Left kidney (tissue), 2 donors: Measurements from ENCODE around the gene EIF4EBP2. TPM values are rescaled to one million over a fixed set of nuclear protein-coding genes. Genes with fewer than 3 reads are reported as not detected.
A peak's percentile ranks its signal among the peaks of the same experiment; 100 is the strongest.

Experiments
- DNase-seq: peaks from one replicate; pipeline ENCODE4 v3.0.0-alpha.2; 2013
- polyA plus RNA-seq: library from polyadenylated mRNA; unstranded; fragments of 120-200 nt; gene quantifications from one replicate; pipeline ENCODE4 v1.2.1, GENCODE V29; 2013; ENCODE audit not compliant: insufficient read length

EIF4EBP2 gene
- polyA plus RNA-seq, 1 donor = 101 TPM

DNA sequence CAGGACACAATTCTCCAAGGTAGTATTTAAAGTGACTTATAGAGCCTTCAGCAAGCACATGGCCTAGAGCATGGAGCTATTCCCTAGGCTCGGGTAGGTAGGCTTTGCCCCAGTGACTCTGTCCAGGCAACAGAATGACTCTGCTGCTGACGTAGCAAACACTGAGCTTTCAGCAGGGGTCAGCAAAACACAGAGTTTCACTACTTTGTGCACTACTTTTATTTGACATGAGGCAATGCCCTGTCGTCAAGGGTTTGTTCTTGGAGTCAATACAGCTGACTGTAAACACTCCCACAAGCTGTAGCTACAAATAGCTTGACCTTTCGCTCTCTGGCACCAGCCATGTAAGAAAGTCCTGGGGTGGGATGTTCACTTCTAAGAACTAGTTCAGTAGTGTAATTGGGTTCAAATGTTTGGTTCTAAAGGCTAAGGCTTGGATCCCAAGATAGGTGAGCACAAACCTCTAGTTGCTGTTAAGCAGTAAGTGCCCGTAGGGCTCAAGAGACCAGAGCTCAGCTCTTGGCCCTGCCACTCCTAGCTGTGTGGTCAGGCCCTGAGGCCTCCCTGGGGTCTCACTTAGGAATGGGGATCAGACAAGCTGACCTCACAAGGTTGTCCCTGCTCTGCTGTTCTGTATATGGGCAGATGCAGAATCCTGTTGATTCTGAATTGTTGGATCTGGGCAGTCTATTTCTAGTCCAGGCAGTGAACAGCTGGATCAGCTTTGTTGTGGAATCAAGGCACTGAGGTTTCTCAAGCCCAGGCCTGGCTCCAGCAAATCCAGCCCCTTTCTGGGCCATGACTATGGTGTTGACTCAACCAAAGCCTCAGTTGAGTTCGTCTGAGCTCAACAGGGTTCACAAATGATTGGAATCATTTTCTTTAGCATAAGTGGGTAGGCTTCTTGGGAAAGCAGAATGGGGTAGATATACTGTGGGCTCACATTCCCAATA lies 26.8 kb downstream of the EIF4EBP2 start:
- DNase-seq = peak; percentile 51

DNA sequence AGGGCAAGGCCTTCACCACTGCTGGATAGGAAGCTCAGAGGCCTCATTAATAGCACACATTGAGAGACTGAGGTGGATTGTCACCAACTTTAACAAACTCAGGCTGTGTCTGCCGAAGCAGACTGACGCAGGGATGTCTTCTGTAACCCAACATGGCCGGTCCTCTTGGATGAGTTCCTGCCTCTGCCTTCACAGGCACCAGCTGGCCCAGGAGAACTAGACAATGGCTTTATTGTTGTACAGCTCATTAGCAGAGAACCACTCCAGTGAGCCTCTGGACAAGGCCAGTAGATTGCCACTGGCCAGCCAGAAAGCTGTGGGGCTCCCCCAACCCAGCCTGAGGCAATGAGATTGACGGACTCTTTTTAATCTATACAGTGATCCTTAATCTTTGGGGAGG lies 28.2 kb downstream of the EIF4EBP2 start:
- no peak for DNase-seq

DNA sequence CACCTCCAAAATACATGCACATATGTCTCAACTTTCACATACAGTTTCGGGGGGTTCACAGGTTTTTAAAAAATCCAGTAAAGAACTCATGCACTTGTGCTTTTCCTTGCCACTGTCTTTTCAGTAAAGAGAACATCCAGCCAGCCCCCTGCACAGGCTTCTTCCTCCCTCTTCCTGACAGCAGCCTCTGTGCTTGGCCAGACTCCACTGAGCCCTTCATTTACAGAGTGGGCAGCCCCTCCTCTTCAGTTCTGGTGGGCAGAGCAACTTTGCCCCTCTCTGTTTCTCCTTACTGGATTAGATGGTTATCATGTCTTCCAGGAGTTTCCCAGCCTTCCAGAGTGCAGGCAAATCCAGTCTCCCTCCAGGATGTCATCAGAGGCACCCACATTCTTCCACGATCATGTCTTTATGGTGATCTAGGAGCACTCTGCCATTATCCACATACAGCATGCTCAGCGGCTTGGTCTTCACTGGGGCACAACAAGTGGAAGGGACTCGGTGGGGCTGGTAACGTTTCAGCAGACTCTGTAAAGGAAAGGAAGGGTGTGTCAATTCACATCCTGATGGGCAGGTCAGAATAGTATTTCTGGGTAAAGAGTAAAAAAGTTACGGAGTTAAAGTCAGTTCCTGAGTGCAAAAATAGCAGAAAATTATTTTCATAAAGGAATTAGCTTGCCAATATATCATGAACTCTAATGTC lies 28.8 kb downstream of the EIF4EBP2 start:
- no peak for DNase-seq

DNA sequence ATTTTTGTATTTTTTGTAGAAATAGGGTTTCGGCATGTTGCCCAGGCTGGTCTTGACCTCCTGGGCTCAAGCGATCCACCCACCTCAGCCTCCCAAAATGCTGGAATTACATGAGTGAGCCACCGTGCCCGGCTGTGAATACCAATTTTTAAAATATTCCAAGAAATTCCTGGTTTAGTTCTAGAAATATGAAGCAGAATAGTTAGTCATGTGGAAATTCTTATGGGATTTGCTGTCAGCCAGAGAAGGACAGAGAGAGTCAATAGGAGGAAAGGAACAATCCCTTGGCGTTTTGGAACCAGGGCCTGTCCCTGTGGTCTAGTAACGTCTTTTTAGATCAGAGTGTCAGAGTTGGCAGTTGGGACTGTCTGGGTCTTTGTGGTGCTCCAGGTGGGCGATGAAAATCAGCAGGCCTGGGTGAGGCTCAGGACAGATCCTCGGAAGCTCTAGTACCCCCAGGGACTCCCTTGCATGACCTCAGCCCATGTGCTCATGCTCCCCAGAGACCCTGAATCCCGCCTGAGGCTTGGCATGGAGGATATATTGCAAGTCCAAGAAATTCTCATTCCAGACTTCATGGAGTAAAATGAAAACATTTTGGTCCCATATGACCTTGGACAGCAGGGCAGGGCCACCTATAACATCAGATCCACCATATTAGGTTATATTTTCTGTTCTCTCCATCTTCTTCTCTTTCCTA lies 29.8 kb downstream of the EIF4EBP2 start:
- no peak for DNase-seq

DNA sequence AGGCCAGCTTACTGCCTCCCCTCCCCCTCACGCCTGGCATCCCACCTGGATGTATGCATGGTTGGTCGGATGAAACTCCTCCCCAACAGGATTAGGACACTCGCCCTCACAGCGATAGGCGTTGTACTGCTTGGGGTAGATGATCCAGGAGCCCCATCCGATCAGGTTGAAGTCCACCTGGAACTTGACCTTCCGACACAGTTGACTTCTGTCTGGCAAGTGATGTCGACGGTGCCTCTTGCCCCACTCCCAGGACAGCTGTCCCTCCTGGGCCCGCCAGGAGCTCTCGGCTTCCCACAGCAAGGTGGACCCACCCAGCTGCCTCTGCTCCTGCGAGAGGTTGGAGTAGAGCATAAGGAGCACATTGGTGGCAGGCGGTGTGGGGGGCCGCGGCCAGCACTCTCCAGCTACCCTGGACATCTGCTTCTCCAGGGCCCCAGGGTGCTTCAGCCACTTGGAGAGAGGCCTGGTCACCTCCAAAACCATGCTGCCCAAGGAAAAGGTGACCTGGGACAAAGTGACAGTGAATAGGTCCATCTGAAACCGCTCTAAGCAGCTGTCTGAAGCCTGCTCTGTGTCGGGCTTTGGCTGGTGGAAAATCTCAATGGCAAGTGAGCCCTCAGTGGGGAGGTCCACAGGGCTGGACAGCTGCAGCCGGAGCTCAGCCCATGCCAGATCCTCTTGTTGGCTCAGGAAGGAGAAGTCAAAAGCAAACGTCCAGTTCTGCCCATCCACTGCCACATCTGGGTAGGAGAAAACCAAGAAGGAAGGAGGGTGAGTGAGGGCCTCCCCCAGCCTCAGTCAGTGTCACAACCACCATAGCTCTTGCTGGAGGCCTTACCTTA lies 31.5 kb downstream of the EIF4EBP2 start:
- no peak for DNase-seq

DNA sequence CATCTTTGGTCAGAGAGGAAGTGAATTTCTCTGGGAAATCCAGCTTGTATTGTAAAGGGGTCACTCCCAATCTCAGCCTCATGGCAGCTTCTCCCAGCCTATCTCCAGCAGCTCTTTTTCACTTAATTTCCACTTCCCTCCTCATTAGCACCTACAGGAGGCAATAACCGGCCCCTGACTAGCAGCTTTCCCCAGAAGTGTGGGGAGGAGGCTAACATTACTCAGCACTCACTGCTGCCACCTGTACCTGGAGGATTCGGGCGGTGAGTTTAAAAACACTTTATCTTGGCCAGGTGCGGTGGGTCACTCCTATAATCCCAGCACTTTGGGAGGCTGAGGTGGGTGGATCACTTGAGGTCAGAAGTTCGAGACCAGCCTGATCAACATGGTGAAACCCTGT lies 33.8 kb downstream of the EIF4EBP2 start:
- no peak for DNase-seq

DNA sequence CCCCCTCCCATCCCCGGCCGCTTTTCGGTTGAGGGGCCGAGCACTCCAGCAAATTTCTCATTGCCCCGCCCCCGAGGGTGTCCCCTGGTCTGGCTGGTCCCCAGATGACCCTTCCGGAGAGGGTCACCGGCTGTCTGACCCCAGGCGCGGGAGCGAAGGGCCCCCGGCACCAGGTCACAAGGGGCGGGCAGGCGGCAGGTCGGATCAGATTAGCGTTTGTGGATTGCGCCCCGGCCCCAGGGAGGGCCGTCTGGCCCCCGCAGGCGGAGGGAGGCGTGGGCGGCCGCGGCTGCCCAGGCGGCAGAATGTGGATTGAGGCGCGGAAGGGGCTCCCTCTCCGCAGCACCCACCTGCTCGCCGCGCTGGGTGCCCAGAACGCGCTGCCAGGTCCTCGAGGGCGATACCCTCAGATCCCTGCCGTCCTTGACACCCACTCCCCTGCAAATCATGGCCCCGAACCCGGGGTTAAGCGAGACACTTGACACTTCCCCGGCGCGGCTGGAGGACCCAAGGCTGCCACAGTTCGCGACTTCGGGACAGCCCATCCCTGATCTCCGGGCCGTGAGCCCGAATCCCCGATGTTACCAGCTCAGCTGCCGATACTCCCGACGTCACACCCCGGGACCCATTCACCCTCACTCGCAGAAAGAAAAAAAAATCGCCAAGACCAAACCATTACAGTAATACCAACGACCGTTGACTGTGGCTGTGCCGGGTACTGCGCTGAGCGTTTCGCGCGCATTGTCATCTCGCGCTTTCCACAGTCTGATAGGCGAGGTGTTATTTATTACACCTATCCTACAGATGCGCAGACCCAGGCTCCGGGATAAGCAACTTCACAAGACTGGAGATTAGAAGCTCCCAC lies 36.6 kb downstream of the EIF4EBP2 start:
- no peak for DNase-seq

DNA sequence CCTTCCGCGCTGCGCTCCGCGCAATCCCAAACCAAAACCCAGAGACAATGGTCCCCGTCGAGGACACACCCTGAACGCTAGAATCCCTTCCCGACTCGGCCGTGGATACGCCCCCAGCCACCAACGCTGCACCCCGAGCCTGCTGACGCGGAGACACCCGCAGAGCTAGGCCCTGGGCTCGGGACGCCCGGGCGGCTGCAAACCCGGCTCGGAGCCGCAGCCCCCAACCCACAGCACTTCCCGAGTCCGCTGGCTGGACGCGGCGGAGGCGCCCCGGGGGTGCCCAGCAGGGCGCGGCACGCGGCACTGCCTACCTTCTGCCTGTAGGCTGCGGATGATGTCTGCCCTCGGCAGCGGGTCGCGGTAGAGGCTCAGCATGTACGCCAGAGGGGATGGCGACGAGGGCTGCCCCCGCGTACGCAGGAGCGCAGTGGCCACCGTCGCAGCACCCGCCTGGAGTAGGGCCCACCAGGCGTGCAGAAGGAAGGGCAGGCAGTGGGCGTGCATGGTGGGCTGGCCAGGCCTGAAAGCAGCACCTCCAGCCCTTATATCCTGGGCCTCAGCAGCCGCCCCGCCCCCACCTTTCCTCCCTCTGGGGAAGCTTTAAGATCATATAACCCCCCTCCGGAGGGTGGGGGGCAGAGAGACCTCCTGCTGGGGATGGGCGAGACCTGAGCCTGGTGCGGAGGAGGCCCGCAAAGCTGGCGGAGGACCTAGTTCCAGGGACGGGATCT lies 37.4 kb downstream of the EIF4EBP2 start, which contains the start of gene NODAL:
Gene NODAL, minus strand, starts transcription at position 521 of the 734 bp plus-strand sequence. Its CDS starts 14 bp downstream, at position 507.
- DNase-seq = no peak

DNA sequence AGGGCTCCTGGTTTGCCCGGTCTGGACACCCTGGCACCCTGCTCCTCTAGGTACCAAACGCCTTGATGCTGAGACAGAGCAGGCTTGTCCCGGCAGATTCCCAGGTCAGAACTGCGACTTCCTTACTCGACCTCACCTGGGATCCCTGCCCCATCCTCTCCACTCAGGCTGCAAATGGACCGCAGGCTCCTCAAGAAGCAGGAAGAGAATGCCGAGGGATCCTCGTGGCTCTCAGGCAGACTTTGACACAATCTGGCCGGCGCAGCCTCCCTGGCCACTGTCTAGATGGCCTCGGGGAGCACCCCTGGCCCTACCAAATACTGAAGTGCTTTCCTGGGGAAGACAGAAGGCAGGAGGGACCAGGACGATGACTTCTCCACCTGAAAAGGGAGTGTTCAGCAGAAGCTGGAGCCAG lies 38.0 kb downstream of the EIF4EBP2 start:
- DNase-seq = no peak

DNA sequence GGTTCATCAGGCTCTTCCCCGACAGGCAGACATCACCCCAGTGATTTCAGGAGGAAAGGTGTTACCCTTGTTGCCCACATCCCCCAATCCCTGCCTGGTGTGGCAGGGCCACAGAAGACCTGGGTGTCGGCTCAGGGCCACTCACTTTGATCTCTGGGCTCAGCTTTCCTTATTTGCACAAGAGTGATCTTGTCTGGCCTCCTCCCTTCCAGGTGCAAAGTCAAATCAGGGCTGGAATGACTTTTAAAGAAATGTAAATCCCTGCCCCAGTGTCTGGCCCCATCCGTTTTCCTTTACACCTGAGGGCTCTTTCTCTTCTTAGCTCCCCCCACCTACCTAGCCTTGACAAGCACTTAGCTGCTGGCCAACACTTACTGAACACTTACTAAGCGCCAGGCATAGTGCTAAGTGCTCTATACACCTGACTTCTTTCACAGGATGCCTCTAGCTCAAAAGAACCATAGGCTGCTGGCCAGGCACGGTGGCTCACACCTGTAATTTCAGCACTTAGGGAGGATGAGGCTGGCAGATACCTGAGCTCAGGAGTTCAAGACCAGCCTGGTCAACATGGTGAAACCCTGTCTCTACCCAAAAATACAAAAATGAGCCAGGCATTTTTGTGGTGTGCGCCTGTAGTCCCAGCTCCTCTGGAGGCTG lies 38.5 kb downstream of the EIF4EBP2 start:
- DNase-seq = no peak

DNA sequence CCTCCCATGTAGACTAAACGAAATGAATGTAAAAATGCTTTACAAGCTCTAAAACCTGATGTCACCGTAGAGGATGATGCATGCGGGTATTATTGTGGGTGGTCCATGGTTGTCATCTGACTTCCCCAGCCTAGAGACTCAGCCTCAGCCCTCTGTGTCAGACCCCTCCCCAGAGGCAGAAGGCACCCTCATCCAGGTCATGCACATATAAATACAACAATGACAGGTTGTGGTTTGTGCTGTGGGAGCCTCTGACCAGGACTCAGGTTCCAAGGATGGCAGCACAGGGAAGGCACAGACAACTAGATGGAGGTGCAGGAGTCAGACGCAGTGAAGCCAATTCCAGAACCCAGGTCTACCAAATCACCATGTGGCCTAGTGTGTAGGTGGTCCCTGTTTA lies 40.8 kb downstream of the EIF4EBP2 start:
- DNase-seq = no peak

DNA sequence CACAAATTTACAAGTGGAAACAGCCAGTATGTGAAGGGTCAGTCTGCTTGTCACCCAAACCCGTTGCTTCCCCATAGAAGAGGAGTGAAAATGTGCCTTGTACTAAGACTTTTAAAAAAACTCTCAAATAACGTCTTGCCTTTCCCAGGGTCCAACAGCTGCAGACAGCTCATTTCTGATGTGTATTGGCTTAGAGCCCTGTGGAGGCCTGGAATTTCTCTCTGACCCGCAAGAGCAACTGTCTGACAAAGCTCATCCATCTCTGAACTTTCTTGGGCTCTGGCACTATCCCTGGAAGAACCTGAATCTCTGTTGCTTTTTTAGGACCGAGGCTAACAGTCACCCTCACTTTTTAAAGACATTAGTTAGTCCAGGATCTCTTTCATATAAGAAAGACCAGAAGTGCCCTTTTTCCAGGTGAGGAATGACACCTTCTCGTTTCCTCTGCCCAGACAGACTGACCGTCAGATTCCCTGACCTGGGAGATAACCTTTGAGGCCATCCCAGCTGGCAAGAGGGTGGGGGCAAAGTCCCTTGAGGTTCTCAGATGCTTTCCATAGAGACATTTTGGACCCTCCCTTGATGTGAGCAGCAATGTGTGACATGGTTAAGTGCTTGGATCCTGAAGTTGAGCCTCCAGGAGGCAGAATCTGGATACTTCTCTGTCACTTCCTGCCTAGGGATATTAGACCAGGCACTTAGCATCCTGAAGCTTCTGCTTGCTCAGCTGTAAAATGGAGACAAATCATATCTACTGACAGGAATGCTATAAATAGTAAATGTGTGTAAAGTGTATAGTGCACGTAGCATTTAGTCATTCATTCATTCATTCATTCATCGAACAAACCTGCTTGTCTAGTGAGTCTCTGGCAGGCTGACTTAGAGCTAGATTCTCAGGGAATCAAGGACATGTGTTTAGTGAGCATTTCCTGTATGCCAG lies 42.0 kb downstream of the EIF4EBP2 start:
- no peak for DNase-seq

DNA sequence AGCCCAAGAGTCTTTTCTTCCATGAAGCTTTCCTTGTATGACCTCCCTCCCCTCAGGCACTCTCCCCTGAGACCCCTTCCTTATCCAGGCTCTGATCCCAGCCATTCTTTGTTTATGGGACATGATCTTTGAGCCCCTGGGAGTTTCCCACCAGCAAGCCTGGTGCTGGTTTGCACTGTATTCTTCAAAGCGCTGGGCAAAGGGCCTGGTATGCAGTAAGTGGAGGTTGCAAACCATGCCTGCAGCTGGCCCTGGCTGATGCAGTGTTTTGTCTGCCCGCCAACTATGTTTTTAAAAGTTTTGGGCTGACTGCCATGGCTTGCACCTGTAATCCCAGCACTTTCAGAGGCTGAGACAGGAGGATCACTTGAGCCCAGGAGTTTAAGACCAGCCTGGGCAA lies 44.3 kb downstream of the EIF4EBP2 start:
- no peak for DNase-seq

DNA sequence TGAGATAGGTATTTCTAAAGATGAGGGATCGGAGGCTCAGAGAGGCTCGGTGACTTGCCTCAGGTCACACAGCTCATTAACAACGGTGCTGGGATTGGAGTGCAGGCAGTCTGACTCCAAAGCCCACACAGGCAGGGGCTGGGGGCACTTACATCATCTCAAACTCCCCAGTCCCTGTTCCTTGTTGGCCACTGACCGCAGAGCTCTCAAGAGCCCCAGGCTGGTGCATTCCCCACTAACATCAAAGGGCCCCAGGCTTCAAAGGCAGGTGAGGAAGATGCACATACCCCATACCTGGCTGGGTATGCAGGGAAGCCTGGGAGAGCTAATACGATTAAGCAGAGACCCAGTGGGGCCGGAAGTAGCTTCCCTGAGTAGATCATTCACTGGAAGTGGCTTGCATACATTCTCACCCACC lies 51.3 kb downstream of the EIF4EBP2 start:
- DNase-seq = no peak

DNA sequence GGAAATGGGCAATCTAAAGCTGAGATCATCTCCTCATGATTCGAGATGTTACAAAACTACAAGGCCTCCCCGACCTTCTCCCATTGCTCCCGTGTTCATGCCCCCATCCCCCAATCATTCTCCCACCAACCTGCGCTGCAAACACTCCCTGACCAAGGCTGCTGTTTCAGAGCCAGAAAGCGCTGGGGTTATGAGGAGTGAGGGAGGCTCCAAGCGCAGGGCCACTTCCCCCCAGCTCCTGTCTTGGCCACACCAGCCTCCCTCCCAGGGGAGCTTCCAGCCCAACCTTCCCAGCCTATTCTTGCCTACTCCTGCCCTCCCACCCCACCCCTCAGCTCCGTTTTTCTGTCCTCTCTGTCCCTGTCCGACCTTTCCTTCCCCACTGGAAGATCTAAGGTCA lies 52.2 kb downstream of the EIF4EBP2 start:
- no peak for DNase-seq

DNA sequence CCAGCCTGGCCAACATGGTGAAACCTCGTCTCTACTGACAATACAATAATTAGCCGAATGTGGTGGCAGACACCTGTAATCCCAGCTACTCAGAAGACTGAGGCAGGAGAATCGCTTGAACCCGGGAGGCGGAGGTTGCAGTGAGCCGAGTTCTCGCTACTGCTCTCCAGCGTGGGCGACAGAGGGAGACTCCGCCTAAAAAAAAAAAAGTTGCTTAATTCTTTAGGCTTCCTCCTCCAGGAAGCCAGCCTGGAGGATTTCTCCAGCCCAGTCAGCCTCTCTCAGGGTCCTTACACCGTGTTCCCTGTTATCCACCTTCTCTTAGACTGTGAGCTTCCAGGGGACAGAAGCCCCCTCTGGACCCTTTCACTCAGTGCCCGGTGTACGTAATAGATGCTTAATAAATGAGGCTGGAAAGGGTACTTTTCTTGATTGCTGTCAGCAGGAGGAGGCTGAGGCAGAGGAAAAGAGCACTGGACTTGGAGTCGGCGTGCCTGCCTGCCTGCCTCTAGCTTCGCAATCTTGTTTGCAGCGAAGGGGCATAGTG lies 53.9 kb downstream of the EIF4EBP2 start:
- no peak for DNase-seq

DNA sequence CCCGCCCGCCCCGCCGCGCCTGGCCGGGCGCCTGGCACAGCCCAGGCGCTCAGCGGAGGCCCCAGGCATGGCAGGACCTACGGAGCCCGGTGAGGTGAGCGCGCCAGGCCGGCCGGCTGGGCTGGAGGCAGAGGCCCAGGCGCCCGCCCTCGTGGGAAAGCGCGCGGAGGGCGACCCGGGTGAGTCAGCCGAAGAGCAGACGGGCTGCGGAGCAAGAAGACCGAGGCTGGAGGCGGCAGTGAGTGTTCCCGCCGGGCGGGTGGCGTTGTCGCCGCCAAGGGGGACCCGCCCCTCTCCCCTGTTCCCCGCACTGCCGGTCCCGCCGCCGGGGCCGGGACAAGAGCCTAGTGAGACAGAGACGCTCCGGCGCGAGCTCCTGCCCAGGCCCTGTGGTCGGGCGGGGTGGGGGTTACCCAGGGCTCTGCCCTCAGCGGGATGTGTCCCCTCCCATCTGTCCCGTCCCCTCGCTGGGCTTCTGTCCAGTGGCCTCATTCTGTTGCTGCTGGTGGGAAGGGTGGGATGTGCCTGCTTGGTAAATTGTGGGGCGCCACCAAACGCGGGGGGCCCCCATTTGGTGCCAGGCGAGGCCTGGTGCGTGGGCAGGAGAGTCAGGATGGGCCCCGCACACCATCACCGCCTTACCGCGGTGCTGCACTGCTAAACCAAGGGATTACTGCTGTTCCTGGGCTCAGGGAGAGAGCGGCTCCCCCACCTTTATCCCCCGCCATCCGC lies 54.5 kb downstream of the EIF4EBP2 start:
- DNase-seq = no peak
